Common myeloid progenitor, CD34-positive (primary cell): ENCODE data around the gene SNRPA.
"Not testable (repeated sequence)": the region's sequence is repeated elsewhere in the genome, so short reads cannot be mapped to it uniquely, and the experiment has no call there.

Experiments
- CTCF ChIA-PET: fragments of 350-600 bp; sonication (Branson Sonifier 250); formaldehyde crosslinking; loops from one replicate; lab custom pipeline; 2021; ENCODE audit warnings: antibody characterized with exemption; lab: Charles Lee
- POLR2A ChIA-PET: fragments of 350-600 bp; sonication (Branson Sonifier 250); formaldehyde crosslinking; loops from one replicate; lab custom pipeline; 2021; ENCODE audit warnings: antibody characterized with exemption; lab: Charles Lee
- DNase-seq, 3 donors: peaks; one replicate each; pipeline versions ENCODE4 v3.0.0 to v3.0.0-alpha.2; 2013
- H3K27ac ChIP-seq, 2 experiments: 1 replicate in 1 of 2; 2 replicates in 1 of 2; pipeline ENCODE4 v1.7.0; 2013; ENCODE audit warnings: inconsistent platforms in 2 of 2, low read length in 2 of 2, mild to moderate bottlenecking in 2 of 2, low read depth in 1 of 2, moderate library complexity in 1 of 2; ENCODE audit not compliant: severe bottlenecking in 2 of 2, insufficient read depth in 1 of 2, poor library complexity in 1 of 2
- H3K27me3 ChIP-seq, 5 experiments: replicated peaks in 2 of 5; 1 replicate in 3 of 5; 2 replicates in 2 of 5; pipeline versions ENCODE4 v1.6.1 to v1.7.0; 2013; ENCODE audit warnings: low read length in 4 of 5, mild to moderate bottlenecking in 2 of 5, moderate library complexity in 2 of 5, inconsistent platforms in 1 of 5; ENCODE audit not compliant: insufficient read depth in 5 of 5, control insufficient read depth in 4 of 5
- H3K36me3 ChIP-seq, 4 experiments: 1 replicate in 2 of 4; 2 replicates in 2 of 4; pipeline versions ENCODE4 v1.6.1 to v1.7.0; 2013; ENCODE audit warnings: low read length in 3 of 4, control low read depth in 1 of 4, mild to moderate bottlenecking in 1 of 4; ENCODE audit not compliant: control insufficient read depth in 4 of 4, insufficient read depth in 4 of 4
- H3K4me1 ChIP-seq, 4 experiments: 1 replicate in 3 of 4; 2 replicates in 1 of 4; pipeline versions ENCODE4 v1.6.1 to v1.7.1; 2013; ENCODE audit warnings: low read length in 3 of 4, mild to moderate bottlenecking in 3 of 4, control low read depth in 1 of 4, inconsistent platforms in 1 of 4, moderate library complexity in 1 of 4; ENCODE audit not compliant: control insufficient read depth in 4 of 4, insufficient read depth in 4 of 4; ENCODE audit errors: control extremely low read depth in 1 of 4
- H3K4me3 ChIP-seq, 7 experiments: 1 replicate in 4 of 7; 2 replicates in 3 of 7; pipeline versions ENCODE4 v1.5.1 to v1.7.0; 2013; ENCODE audit warnings: mild to moderate bottlenecking in 7 of 7, low read length in 6 of 7, moderate library complexity in 6 of 7, inconsistent platforms in 2 of 7, low read depth in 2 of 7, control low read depth in 1 of 7; ENCODE audit not compliant: insufficient read depth in 4 of 7, control insufficient read depth in 1 of 7; ENCODE audit errors: extremely low read depth in 1 of 7
- H3K9me3 ChIP-seq, 5 experiments: 1 replicate in 4 of 5; 2 replicates in 1 of 5; pipeline versions ENCODE4 v1.6.1 to v1.7.1; 2013; ENCODE audit warnings: low read length in 4 of 5, mild to moderate bottlenecking in 2 of 5, inconsistent platforms in 1 of 5, low read depth in 1 of 5, moderate library complexity in 1 of 5; ENCODE audit not compliant: control insufficient read depth in 4 of 5, insufficient read depth in 2 of 5; ENCODE audit errors: control extremely low read depth in 1 of 5
- WGBS: methylation state at CpG from one replicate; pipeline ENCODE4 v1.1.5; 2013; ENCODE audit not compliant: insufficient coverage; 5-methylcytosine and 5-hydroxymethylcytosine counted together

Gene SNRPA

DNA sequence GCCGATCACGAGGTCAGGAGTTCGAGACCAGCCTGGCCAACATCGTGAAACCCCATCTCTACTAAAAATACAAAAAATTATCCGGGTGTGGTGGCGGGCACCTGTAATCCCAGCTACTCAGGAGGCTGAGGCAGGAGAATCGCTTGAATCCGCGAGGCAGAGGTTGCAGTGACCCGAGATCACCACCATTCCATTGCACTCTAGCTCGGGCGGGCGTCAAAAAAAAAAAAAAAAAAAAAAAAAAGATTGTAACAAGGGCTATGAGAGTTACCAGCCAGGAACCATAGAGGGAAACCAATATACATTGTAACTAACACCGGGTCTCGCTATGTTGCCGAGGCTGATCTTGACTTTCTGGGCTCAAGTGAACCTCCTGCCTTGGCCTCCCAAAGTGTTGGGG, 18.7 kb upstream of the SNRPA start:
- H3K4me1 ChIP-seq, DNase-seq, CTCF ChIA-PET, H3K27ac ChIP-seq, H3K4me3 ChIP-seq, POLR2A ChIA-PET, H3K27me3 ChIP-seq, H3K9me3 ChIP-seq: not testable (repeated sequence)
- WGBS: 98% methylated on average over 6 of the region's 16 CpGs
- peaks cover 15 to 83% (median 53%) of the 10 kb centered on the region in 4 experiments for H3K36me3 ChIP-seq

DNA sequence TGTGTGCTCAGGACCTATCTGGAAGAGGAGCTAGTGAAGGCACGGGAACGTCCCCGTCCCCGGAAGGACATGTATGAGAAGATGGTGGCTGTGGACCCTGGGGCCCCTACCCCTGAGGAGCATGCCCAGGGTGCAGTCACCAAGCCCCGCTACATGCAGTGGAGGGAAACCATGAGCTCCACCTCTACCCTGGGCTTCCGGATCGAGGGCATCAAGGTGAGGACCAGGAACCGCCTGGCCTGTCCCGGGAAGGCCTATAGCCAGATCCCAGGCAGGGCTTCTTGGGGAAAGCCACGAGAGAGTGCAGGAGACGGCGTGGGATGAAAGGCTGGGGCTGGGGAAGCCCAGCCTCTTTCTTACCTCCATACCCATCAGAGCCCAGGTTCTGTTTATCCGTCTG, 17.9 kb upstream of the SNRPA start:
- DNase-seq: no peak
- Histone ChIP-seq H3K36me3 (peaks cover 7 to 79% (median 50%) of the 10 kb centered on the region in 4 experiments), H3K4me1 (no peaks in the 10 kb centered on the region), H3K4me3 (no peak overlapping the region), H3K9me3 (no peaks in the 10 kb centered on the region), H3K27ac (no peak overlapping the region), H3K27me3 (no peaks in the 10 kb centered on the region)
- ChIA-PET CTCF (interaction anchor here (0.6 to 1.7 kb wide), 3 partner anchors 9 to 11 kb away, joined by 3 to 6 read pairs (median 6); no protein-coding TSS in a partner anchor), POLR2A (no interaction called here)
- WGBS: 93% methylated on average over 11 of the region's 13 CpGs

DNA sequence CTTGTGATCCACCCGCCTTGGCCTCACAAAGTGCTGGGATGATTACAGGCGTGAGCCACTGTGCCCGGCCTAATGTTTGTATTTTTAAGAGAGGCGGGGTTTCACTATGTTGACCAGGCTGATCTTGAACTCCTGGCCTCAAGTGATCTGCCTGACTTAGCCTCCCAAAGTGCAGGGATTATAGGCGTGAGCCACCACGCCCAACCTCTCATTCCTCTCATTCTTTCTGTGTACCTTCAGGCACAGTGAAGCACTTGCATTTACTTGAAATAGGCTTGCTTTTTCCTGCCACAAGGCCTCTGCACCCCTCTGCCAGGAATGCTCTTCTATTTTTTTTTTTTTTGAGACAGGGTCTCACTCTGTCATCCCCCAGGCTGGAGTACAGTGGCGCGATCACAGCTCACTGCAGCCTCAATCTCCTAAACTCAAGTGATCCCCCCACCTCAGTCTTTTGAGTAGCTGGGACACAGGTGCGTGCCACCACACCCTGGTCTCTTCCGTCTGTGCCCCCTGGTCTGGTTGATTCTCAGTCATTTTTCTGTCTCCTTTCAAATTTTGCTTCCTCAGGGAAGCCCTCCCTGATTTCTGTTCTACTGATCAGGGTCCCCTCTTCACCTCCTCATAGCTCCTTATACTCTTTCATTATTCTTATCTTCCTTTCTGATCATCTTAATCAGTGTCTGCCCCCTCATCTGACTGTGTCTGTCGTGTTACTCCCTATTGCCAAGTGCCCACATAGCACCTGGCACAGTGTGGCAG, 15.8 kb upstream of the SNRPA start:
- no peak for DNase-seq
- no peak overlapping the region for H3K4me3 ChIP-seq
- ChIA-PET CTCF (interaction anchor here (0.8 to 1.0 kb wide), 2 partner anchors 9 to 11 kb away, joined by 3 to 5 read pairs; no protein-coding TSS in a partner anchor), POLR2A (interaction anchor here (0.6 kb wide), 1 partner anchor 66 kb away, joined by 3 read pairs; no protein-coding TSS in a partner anchor)
- 99% methylated on average over 10 of the region's 11 CpGs for WGBS
- no peaks in the 10 kb centered on the region for H3K27me3 ChIP-seq
- H3K27ac ChIP-seq: no peak overlapping the region
- peaks cover 5 to 81% (median 57%) of the 10 kb centered on the region in 4 experiments for H3K36me3 ChIP-seq
- H3K9me3 ChIP-seq: no peaks in the 10 kb centered on the region
- H3K4me1 ChIP-seq: no peaks in the 10 kb centered on the region

DNA sequence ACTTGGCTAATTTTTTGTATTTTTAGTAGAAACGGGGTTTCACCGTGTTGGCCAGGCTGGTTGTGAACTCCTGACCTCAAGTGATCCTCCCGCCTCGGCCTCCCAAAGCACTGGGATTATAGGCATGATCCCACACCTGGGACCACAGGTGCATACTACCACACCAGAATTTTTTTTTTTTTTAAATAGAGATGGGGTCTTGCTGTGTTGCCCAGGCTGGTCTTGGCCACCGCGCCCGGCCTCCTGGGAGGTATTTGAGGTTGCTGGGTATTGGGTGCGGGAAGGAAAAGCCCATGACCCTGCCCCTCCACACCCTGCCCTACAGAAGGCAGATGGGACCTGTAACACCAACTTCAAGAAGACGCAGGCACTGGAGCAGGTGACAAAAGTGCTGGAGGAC, 14.3 kb upstream of the SNRPA start:
- POLR2A ChIA-PET: no interaction called here
- no peak for DNase-seq
- Histone ChIP-seq H3K9me3 (no peaks in the 10 kb centered on the region), H3K4me3 (no peak overlapping the region), H3K4me1 (no peaks in the 10 kb centered on the region), H3K27ac (no peak overlapping the region), H3K36me3 (peaks cover 2 to 70% (median 49%) of the 10 kb centered on the region in 4 experiments), H3K27me3 (no peaks in the 10 kb centered on the region)
- CTCF ChIA-PET: interaction anchor here (1.9 kb wide), 1 partner anchor 9 kb away, joined by 6 read pairs; no protein-coding TSS in a partner anchor
- 100% methylated on average over 4 of the region's 9 CpGs for WGBS

DNA sequence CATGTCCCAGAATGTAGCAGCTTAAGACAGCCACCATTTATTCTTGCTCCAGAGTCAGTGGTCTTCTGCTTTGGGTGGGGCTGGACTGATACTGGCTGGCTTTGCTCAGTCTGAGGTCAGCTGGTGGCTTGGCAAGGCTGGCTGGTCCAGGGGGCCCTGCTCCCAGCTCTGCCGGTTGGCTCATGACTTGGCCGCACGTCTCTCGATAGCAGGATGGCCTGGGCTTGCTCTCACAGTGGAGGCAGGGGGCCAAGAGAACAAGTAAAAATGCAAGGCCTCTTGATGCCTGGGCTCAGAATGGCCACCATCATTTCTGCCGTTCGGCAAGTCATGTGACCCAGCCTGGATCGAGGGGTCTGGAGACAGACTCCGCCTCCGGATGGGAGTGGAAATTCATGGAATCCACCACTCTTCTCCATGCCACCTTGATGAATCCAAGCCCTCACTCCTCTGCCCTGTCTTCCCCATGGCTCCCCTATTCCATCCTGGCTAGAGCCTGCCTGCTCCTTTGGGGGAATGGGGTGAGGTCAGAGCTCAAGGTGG, 13.8 kb upstream of the SNRPA start:
- POLR2A ChIA-PET: interaction anchor here (0.5 kb wide), 1 partner anchor 119 kb away, joined by 5 read pairs; no protein-coding TSS in a partner anchor
- Histone ChIP-seq H3K36me3 (peaks cover 2 to 67% (median 49%) of the 10 kb centered on the region in 4 experiments), H3K4me3 (no peak overlapping the region), H3K9me3 (no peaks in the 10 kb centered on the region), H3K4me1 (no peaks in the 10 kb centered on the region), H3K27ac (no peak overlapping the region), H3K27me3 (no peaks in the 10 kb centered on the region)
- DNase-seq: no peak
- CTCF ChIA-PET: interaction anchor here (1.9 kb wide), 1 partner anchor 10 kb away, joined by 6 read pairs; no protein-coding TSS in a partner anchor
- WGBS: 98% methylated on average over 5 of the region's 9 CpGs

DNA sequence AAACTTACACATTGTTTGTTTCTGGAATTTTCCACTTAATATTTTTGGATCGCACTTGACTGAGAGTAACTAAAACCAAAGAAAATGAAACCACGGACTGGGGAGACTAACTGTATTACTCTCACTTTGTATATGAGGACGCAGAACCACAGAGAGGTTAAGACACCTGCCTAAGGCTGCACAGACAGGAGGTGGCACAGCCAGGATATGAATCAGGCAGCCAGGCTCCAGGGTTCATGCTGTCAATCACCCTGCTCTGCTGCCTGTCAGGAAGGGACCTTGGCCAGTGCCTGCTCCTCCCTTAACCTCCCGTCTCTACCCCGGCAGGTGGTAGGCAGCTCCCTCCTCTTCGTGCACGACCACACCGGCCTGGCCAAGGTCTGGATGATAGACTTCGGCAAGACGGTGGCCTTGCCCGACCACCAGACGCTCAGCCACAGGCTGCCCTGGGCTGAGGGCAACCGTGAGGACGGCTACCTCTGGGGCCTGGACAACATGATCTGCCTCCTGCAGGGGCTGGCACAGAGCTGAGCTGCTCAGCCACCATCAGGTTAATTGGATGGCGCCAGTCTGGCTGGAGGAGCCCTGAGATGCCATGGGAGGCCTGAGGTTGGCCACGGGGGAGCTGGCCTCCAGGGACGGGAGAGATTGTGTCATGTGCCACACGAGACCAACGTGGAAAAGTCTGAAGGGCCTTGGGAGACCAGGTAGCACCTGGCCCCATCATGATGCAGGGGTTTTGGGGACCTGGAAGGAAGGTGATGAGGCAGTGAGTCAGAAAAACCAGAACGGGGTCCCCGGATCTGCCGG, 11.8 kb upstream of the SNRPA start:
- no peaks in the 10 kb centered on the region for H3K9me3 ChIP-seq
- no peak for DNase-seq
- no peaks in the 10 kb centered on the region for H3K27me3 ChIP-seq
- H3K4me1 ChIP-seq: no peaks in the 10 kb centered on the region
- no peak overlapping the region for H3K27ac ChIP-seq
- H3K36me3 ChIP-seq: peaks cover 2 to 49% (median 33%) of the 10 kb centered on the region in 4 experiments
- 92% methylated on average over 19 of the region's 22 CpGs for WGBS
- CTCF ChIA-PET: no interaction called here
- POLR2A ChIA-PET: no interaction called here
- no peak overlapping the region for H3K4me3 ChIP-seq
